Prostate gland (tissue), 2 donors: Measurements from ENCODE around the gene GPRC5A.

Source experiments
- CTCF ChIP-seq, 4 experiments: fragments of 200-600 bp in 2 of 4; fragments of 450-650 bp in 2 of 4; sonication (generic) in 2 of 4; IDR thresholded peaks; 1 replicate in 3 of 4; 2 replicates in 1 of 4; pipeline ENCODE4 v1.5.1; 2016 to 2019; ENCODE audit warnings: antibody characterized with exemption in 4 of 4, mild to moderate bottlenecking in 2 of 4, moderate library complexity in 2 of 4
- POLR2A ChIP-seq: fragments of 450-650 bp; IDR thresholded peaks from one replicate; pipeline ENCODE4 v1.6.1; 2016; ENCODE audit warnings: antibody characterized with exemption, mild to moderate bottlenecking

- TF ChIP-seq CTCF (IDR thresholded peaks at IDR 0.05) (no peak), POLR2A (no peak)
Observed at GRCh38 chr12:12853435-12853834, 37.9 kb upstream of the GPRC5A start.
